CD4-positive, alpha-beta T cell (primary cell): Measurements from ENCODE around the gene PRUNE1. TPM values are rescaled to one million over a fixed set of nuclear protein-coding genes. Genes with fewer than 3 reads are reported as not detected.

ENCODE experiments used
- ATAC-seq: fragments of 200-7000 bp; cut with Tn5 transposase; one replicate; pipeline ENCODE4 v1.10.0; 2022; ENCODE audit warnings: mild to moderate bottlenecking; ENCODE audit not compliant: poor library complexity
- CTCF ChIA-PET: fragments of 350-600 bp; sonication (Branson Sonifier 250); formaldehyde crosslinking; loops from one replicate; lab custom pipeline; 2021; ENCODE audit warnings: antibody characterized with exemption, inconsistent platforms; lab: Charles Lee
- POLR2A ChIA-PET: fragments of 350-600 bp; sonication (Branson Sonifier 250); formaldehyde crosslinking; loops from one replicate; lab custom pipeline; 2021; ENCODE audit warnings: antibody characterized with exemption, inconsistent platforms; lab: Charles Lee
- DNase-seq, 14 experiments: peaks; one replicate each; pipeline ENCODE4 v3.0.0-alpha.2; 2013 to 2020; ENCODE audit warnings: mixed read lengths in 2 of 14
- H3K27ac ChIP-seq, 2 donors: one replicate each; pipeline versions ENCODE4 v1.5.1 to v1.7.0; 2013; ENCODE audit warnings: low read length in 2 of 2, low read depth in 1 of 2, mild to moderate bottlenecking in 1 of 2
- H3K27me3 ChIP-seq, 2 experiments: 1 replicate in 1 of 2; 2 replicates in 1 of 2; pipeline versions ENCODE4 v1.6.1 to v1.7.0; 2013; ENCODE audit warnings: low read length in 2 of 2, control low read depth in 1 of 2, mild to moderate bottlenecking in 1 of 2, moderate library complexity in 1 of 2; ENCODE audit not compliant: insufficient read depth in 2 of 2, control insufficient read depth in 1 of 2
- H3K36me3 ChIP-seq: one replicate; pipeline ENCODE4 v1.6.1; 2013; ENCODE audit warnings: low read length, control low read depth; ENCODE audit not compliant: insufficient read depth
- H3K4me1 ChIP-seq: one replicate; pipeline ENCODE4 v1.6.1; 2013; ENCODE audit warnings: low read length, control low read depth; ENCODE audit not compliant: insufficient read depth
- H3K4me3 ChIP-seq: one replicate; pipeline ENCODE4 v1.5.1; 2013; ENCODE audit warnings: mild to moderate bottlenecking, low read length, moderate library complexity
- H3K9me3 ChIP-seq, 2 experiments: 1 replicate in 1 of 2; 2 replicates in 1 of 2; pipeline versions ENCODE4 v1.6.1 to v1.7.0; 2013; ENCODE audit warnings: low read length in 2 of 2, mild to moderate bottlenecking in 2 of 2, control low read depth in 1 of 2, moderate library complexity in 1 of 2; ENCODE audit not compliant: control insufficient read depth in 1 of 2, insufficient read depth in 1 of 2
- H3K27ac Mint-ChIP-seq: one replicate; pipeline ENCODE4 v1.8.0; 2020; ENCODE audit warnings: mixed read lengths
- H3K27me3 Mint-ChIP-seq: one replicate; pipeline ENCODE4 v1.8.0; 2021; ENCODE audit warnings: mixed read lengths
- H3K36me3 Mint-ChIP-seq: one replicate; pipeline ENCODE4 v1.8.0; 2021; ENCODE audit warnings: low read depth, mixed read lengths
- H3K4me1 Mint-ChIP-seq: one replicate; pipeline ENCODE4 v1.8.0; 2021; ENCODE audit warnings: low read depth, mixed read lengths
- H3K4me3 Mint-ChIP-seq: one replicate; pipeline ENCODE4 v1.8.0; 2020; ENCODE audit warnings: mild to moderate bottlenecking, mixed read lengths
- H3K9me3 Mint-ChIP-seq: one replicate; pipeline ENCODE4 v1.8.0; 2020; ENCODE audit warnings: mixed read lengths
- intact Hi-C, 2 experiments: fragments of 100-400 bp; cut with DNase I in 1 of 2; cut with micrococcal nuclease in 1 of 2; formaldehyde crosslinking; loops; one replicate each; pipeline versions ENCODE4 v1.15.1 to v1.9.0; 2023 to 2025; cut with DNase I, micrococcal nuclease
- total RNA-seq, 174 experiments: library from RNA in 2 of 174; stranded (reverse) in 2 of 174; gene quantifications; one replicate each; pipeline ENCODE4 v1.2.3 and lab custom pipeline; 2021 to 2026
- TF ChIP-seq, protein P1 (sequence below): fragments of 200-600 bp; IDR thresholded peaks from one replicate; pipeline ENCODE4 v1.8.0; 2022; ENCODE audit warnings: antibody characterized with exemption, mild to moderate bottlenecking

Gene PRUNE1
- total RNA-seq, 2 experiments from 2014 or later: 10.9 to 12.1 TPM

DNA sequence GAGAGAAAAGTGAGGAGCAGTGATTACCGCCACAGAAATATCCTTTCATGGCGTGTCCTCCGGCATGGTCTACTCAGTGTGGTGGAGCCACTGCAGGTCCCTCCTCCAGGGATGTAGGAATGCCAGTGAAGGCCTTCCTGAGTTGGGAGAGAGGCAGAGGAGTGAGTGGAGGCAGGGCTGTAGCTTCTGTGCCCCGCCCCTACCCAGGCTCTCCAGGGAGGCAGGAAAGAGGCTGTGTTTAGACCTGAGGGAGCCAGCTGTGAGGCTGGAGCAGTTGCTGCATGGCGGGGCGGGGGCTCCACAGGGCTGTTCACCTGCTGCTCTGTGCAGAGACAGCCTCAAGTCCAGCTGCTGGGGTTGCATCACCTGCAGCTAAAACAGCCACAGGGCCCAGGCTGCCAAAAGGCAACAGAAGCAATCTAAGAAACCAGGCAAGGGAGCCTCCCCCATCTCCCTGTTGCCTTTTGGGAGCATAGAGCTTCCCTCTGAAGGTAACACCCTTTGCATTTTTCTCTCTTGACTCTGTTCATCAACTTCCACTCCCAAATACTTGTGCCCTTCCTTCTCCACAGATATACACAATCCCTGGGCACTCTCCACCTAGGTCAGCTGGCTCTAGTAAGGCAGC is 27.0 kb upstream of the PRUNE1 start:
- Mint-ChIP-seq H3K27me3 (no peaks in the 10 kb centered on the region), H3K9me3 (no peaks in the 10 kb centered on the region), H3K4me3 (no peak overlapping the region), H3K4me1 (peaks cover 28% of the 10 kb centered on the region), H3K36me3 (no peaks in the 10 kb centered on the region), H3K27ac (no peak overlapping the region)
- TF ChIP-seq, protein P1, sequence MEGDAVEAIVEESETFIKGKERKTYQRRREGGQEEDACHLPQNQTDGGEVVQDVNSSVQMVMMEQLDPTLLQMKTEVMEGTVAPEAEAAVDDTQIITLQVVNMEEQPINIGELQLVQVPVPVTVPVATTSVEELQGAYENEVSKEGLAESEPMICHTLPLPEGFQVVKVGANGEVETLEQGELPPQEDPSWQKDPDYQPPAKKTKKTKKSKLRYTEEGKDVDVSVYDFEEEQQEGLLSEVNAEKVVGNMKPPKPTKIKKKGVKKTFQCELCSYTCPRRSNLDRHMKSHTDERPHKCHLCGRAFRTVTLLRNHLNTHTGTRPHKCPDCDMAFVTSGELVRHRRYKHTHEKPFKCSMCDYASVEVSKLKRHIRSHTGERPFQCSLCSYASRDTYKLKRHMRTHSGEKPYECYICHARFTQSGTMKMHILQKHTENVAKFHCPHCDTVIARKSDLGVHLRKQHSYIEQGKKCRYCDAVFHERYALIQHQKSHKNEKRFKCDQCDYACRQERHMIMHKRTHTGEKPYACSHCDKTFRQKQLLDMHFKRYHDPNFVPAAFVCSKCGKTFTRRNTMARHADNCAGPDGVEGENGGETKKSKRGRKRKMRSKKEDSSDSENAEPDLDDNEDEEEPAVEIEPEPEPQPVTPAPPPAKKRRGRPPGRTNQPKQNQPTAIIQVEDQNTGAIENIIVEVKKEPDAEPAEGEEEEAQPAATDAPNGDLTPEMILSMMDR: no peak
- Histone ChIP-seq H3K27ac (no peak overlapping the region), H3K4me1 (peaks cover 34% of the 10 kb centered on the region), H3K36me3 (no peaks in the 10 kb centered on the region), H3K9me3 (no peaks in the 10 kb centered on the region), H3K27me3 (no peaks in the 10 kb centered on the region), H3K4me3 (no peak overlapping the region)
- intact Hi-C loops: no loop called here
- POLR2A ChIA-PET: no interaction called here
- ATAC-seq (no peak), DNase-seq (no peak)
- CTCF ChIA-PET: no interaction called here

DNA sequence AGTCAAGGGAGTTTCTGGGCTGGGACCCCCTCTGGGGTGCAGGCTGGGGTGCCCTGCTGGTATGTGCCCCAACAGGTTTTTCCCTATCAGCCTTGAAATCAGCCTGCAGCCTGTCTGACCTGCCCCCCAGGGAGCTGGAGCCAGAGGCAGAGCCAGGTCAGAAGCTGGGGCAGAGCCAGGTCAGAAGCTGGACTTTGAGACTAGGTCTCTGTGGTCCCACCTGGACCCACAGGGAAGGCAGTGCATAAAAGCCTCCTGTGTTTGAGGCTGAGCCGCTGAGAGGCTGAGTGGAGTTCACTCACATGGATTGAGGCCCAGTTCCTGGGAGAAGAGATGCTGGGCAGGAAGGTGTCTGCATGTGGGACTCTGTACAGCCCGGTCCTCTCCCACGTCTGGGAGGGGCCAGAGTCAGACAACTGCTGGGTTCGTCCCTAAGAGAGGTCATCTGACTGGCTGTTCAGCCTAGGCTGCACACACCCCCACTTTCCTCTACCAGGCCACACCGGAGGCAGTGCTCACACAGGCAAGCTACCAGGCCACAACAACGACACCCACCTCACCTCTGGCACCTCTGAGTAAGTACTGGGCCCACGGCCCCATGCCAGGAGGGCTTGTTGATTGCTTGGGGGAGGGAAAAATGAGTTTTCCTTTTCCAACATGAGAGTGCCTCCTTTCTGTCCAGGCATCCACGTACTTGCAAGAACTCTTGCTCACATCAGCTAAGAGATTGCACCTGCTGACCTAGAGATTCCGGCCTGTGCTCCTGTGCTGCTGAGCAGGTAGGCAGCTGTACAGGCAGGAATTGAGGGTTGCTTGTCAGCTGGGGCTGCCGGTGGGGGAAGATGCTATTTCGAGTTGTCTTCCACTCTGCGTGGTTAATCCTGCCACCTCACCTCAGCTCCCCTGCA is 26.2 kb upstream of the PRUNE1 start, which contains the start of gene ANXA9:
Gene ANXA9 (plus strand): TSS at position 488 of the 908 bp plus-strand sequence. CDS start 814 bp downstream, outside the sequence.
- DNase-seq: no peak
- Histone ChIP-seq H3K4me1 (peaks cover 26% of the 10 kb centered on the region), H3K27ac (no peak within 1 kb of the TSS), H3K36me3 (no peaks in the 10 kb centered on the region), H3K9me3 (no peaks in the 10 kb centered on the region), H3K27me3 (no peaks in the 10 kb centered on the region), H3K4me3 (no peak within 1 kb of the TSS)
- ATAC-seq: no peak
- Mint-ChIP-seq H3K4me1 (peaks cover 21% of the 10 kb centered on the region), H3K27ac (no peak within 1 kb of the TSS), H3K4me3 (no peak within 1 kb of the TSS), H3K27me3 (no peaks in the 10 kb centered on the region), H3K36me3 (no peaks in the 10 kb centered on the region), H3K9me3 (no peaks in the 10 kb centered on the region)
- intact Hi-C loops: no loop called here
- TF ChIP-seq, protein P1: no peak
- POLR2A ChIA-PET: interaction anchor here (1.1 kb wide), 1 partner anchor 17 kb away, joined by 3 read pairs; no protein-coding TSS in a partner anchor
- CTCF ChIA-PET: no interaction called here

DNA sequence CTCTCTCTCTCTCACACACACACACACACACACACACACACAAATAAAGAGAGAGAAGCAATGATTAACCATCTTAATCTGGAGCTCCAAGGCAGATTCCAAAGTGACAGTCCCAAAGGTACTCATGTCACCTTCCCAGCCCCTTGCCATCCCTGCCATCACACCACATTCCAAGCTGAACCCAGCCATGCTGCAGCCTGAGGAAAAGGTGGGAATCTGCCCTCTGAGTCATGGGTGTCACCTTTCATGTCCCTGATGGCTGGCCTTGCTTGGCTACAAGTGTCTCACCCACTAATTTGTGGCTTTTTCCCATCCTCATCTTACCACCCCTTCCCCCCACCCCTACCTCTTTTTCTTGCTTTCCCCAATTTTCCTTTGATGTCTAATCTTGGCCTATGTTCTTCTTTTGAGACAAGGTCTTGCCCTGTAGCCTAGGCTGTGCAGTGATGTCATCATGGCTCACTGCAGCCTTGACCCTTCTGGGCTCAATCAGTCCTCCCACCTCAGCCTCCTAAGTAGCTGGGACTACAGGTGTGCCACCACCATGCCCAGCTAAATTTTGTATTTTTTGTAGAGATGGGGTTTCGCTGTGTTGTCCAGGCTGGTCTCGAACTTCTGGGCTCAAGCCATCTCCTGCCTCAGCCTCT is 22.9 kb upstream of the PRUNE1 start:
- no peaks in the 10 kb centered on the region for H3K9me3 ChIP-seq
- DNase-seq: no peak
- ChIA-PET CTCF (interaction anchor here (1.3 kb wide), 1 partner anchor 11 kb away, joined by 4 read pairs; no protein-coding TSS in a partner anchor), POLR2A (interaction anchor here (0.6 to 1.4 kb wide), 4 partner anchors 12 to 771 kb away, joined by 3 read pairs; partner anchors contain the start of gene CDC42SE1)
- Mint-ChIP-seq H3K4me1 (peaks cover 10% of the 10 kb centered on the region), H3K4me3 (no peak overlapping the region), H3K27ac (no peak overlapping the region), H3K36me3 (no peaks in the 10 kb centered on the region), H3K27me3 (no peaks in the 10 kb centered on the region), H3K9me3 (no peaks in the 10 kb centered on the region)
- no peak for ATAC-seq
- no peaks in the 10 kb centered on the region for H3K27me3 ChIP-seq
- no peaks in the 10 kb centered on the region for H3K4me1 ChIP-seq
- intact Hi-C loops: no loop called here
- TF ChIP-seq, protein P1: no peak
- no peaks in the 10 kb centered on the region for H3K36me3 ChIP-seq
- no peak overlapping the region for H3K27ac ChIP-seq
- H3K4me3 ChIP-seq: no peak overlapping the region
